SU-DHL-6 (cell line): ENCODE data around the gene AHDC1.

Experiments used
- CTCF ChIP-seq: fragments of 200-600 bp; sonication (generic); IDR thresholded peaks from one replicate; pipeline ENCODE4 v1.5.1; 2017; ENCODE audit warnings: antibody characterized with exemption, mild to moderate bottlenecking, low read length, moderate library complexity; ENCODE audit not compliant: insufficient read depth, poor library complexity, severe bottlenecking
- EZH2phosphoT487 ChIP-seq: fragments of 200-600 bp; sonication (generic), shearing (Covaris generic); conservative IDR thresholded peaks from 2 replicates; pipeline ENCODE4 v1.6.1; 2018; ENCODE audit warnings: mild to moderate bottlenecking, antibody characterized with exemption, low read length, moderate library complexity, mixed read lengths

DNA sequence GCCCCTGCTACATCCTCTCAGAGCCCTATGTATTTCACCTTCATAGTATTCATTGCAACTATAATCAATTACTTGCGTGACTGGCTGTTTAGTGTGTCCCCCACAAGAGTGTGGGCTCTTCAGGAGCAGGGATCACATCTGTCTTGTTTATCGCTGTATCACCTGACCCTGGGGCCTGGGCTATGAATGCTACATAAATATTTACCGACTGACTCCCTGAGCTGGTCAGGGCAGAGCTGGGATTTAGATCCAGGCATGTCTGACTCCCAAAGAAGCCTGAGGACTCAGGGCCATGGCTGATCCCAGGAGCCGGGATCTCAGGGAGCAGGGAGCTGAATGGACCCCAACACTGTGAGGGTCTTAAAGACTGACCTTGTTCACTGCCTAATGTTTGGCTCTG, 49.7 kb downstream of the AHDC1 start:
- TF ChIP-seq CTCF (no peak), EZH2phosphoT487 (no peak)
